Measurements from ENCODE around the gene GCDH.

GRCh38 chr19:12922959-12923358 is 32.0 kb downstream of the GCDH start:
- TF ChIP-seq, protein P1, sequence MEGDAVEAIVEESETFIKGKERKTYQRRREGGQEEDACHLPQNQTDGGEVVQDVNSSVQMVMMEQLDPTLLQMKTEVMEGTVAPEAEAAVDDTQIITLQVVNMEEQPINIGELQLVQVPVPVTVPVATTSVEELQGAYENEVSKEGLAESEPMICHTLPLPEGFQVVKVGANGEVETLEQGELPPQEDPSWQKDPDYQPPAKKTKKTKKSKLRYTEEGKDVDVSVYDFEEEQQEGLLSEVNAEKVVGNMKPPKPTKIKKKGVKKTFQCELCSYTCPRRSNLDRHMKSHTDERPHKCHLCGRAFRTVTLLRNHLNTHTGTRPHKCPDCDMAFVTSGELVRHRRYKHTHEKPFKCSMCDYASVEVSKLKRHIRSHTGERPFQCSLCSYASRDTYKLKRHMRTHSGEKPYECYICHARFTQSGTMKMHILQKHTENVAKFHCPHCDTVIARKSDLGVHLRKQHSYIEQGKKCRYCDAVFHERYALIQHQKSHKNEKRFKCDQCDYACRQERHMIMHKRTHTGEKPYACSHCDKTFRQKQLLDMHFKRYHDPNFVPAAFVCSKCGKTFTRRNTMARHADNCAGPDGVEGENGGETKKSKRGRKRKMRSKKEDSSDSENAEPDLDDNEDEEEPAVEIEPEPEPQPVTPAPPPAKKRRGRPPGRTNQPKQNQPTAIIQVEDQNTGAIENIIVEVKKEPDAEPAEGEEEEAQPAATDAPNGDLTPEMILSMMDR (IDR thresholded peaks at IDR 0.05; ENCODE audit: low read length), result no peak
- no peak for TF ChIP-seq EZH2 (optimal IDR thresholded peaks at IDR 0.05; ENCODE audit: low read depth, low read length)
- no peak for TF ChIP-seq EZH2phosphoT487 (IDR thresholded peaks at IDR 0.05; ENCODE audit: low read length)

Data from MM.1S (cell line).